Muscle of leg (tissue), 11 donors: ENCODE data around the gene NECAB2. TPM values are rescaled to one million over a fixed set of nuclear protein-coding genes. Genes with fewer than 3 reads are reported as not detected.

Experiments
- DNase-seq: peaks from one replicate; pipeline ENCODE4 v3.0.0; 2013
- H3K27ac ChIP-seq: one replicate; pipeline ENCODE4 v1.5.1; 2013; ENCODE audit warnings: mild to moderate bottlenecking, low read length, control low read depth
- H3K27me3 ChIP-seq: one replicate; pipeline ENCODE4 v1.6.1; 2013; ENCODE audit warnings: low read length; ENCODE audit not compliant: control insufficient read depth, insufficient read depth
- H3K36me3 ChIP-seq: one replicate; pipeline ENCODE4 v1.6.1; 2013; ENCODE audit warnings: low read length; ENCODE audit not compliant: control insufficient read depth, insufficient read depth
- H3K4me1 ChIP-seq: one replicate; pipeline ENCODE4 v1.6.1; 2013; ENCODE audit warnings: low read length; ENCODE audit not compliant: control insufficient read depth, insufficient read depth
- H3K4me3 ChIP-seq: one replicate; pipeline ENCODE4 v1.5.1; 2013; ENCODE audit warnings: low read length, control low read depth
- H3K9me3 ChIP-seq: replicated peaks from 2 replicates; pipeline ENCODE4 v1.6.1; 2013; ENCODE audit warnings: low read depth, low read length; ENCODE audit not compliant: control insufficient read depth
- WGBS: methylation state at CpG from one replicate; pipeline ENCODE4 v1.1.5; 2013; ENCODE audit warnings: missing lambda C conversion rate; ENCODE audit not compliant: insufficient coverage; 5-methylcytosine and 5-hydroxymethylcytosine counted together
- polyA plus RNA-seq, 8 donors: library from polyadenylated mRNA; unstranded; fragments of 120-200 nt; gene quantifications; one replicate each; pipeline versions ENCODE4 v1.2.1 to v1.2.3, GENCODE V29; 2013; ENCODE audit warnings: inconsistent platforms in 1 of 8, low replicate concordance in 1 of 8; ENCODE audit not compliant: insufficient read length in 8 of 8, insufficient read depth in 1 of 8
- total RNA-seq: library from RNA; stranded (reverse); fragments of 120-200 nt; gene quantifications from one replicate; pipeline ENCODE4 v1.2.4, GENCODE V29; 2013

Gene NECAB2
- total and polyA plus RNA-seq, 9 donors: 0.22 to 1.5 (median 0.84) TPM

DNA sequence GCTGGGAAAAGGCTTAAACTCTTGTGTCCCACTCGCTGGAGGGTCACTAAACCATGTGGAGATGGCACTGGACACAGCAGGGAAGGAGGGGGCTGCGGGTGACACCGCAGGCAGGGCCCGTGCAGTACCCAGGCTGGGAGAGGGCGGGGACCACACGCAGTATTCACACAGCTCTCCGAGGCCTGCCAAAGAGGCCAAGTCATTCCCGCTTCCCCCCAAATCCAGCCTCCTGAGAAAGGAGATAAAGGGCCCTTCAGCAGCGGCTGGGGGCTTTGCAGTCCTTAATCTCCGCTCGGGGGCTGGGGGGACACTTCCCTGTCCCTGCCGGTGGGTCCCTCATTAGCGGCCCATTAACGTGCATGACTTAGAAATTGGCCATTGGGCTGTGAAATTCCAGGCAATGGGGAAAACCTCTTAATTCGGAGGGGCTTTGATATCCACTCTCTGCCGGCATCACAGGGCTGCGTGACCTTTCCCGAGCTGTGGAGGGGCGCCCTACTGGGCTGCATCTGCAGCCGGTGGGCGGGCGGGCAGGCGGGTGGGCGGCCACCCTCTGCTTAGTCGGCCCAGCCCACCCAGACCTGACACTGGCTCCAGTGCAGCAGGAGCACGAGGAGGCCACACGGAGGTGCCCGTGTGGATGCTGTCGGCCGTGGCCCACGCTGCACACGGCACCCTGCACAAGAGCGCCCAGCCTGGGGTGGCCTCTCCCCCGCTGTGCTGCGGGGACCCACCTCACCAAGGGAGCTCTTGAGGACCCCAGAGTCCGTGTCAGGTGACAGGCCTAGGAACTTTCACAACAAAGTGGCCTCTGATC lies 77.2 kb downstream of the NECAB2 start:
- H3K4me3 ChIP-seq: no peak overlapping the region
- peaks cover 28% of the 10 kb centered on the region for H3K27me3 ChIP-seq
- no peak overlapping the region for H3K27ac ChIP-seq
- DNase-seq: no peak
- 39% methylated on average over 22 of the region's 36 CpGs for WGBS
- H3K4me1 ChIP-seq: peaks cover 13% of the 10 kb centered on the region
- H3K36me3 ChIP-seq: peaks cover 17% of the 10 kb centered on the region
- no peaks in the 10 kb centered on the region for H3K9me3 ChIP-seq

DNA sequence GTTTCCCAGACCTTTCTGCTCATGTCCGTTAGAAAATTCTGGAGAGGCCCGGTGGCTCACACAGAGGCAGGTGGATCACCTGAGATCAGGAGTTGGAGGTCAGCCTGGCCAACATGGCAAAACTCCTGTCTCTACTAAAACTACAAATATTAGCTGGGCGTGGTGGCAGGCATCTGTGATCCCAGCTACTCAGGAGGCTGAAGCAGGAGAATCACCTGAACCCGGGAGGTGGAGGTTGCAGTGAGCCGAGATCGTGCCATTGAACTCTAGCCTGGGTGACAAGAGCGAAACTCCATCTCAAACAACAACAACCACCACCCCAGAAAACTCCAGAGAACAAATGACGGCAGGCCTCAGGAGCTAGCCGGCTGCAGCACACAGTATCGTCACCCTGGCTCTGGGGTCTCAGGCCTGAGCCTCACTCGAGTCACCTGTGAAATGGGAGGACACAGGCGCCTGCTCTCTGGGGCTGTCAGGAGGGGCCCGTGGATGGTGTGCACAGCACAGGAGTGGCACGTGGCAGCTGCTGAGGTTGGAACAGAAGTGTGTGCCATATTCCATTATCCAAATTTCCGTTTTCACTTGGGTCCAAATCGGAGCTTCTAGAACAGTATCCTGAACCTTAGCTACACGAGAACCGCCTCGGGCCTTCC lies 77.9 kb downstream of the NECAB2 start:
- Histone ChIP-seq H3K27ac (no peak overlapping the region), H3K9me3 (no peaks in the 10 kb centered on the region), H3K36me3 (peaks cover 17% of the 10 kb centered on the region), H3K27me3 (peaks cover 28% of the 10 kb centered on the region), H3K4me3 (no peak overlapping the region), H3K4me1 (peaks cover 6% of the 10 kb centered on the region)
- DNase-seq: no peak
- WGBS: 87% methylated on average over 15 of the region's 19 CpGs

- H3K4me3 ChIP-seq: no peak overlapping the region
- no peak overlapping the region for H3K27ac ChIP-seq
- H3K9me3 ChIP-seq: no peaks in the 10 kb centered on the region
- H3K27me3 ChIP-seq: peaks cover 18% of the 10 kb centered on the region
- DNase-seq: no peak
- H3K36me3 ChIP-seq: peaks cover 18% of the 10 kb centered on the region
- no peaks in the 10 kb centered on the region for H3K4me1 ChIP-seq
- 88% methylated on average over 5 of the region's 6 CpGs for WGBS
Measured at GRCh38 chr16:84047206-84047605, 79.2 kb downstream of the NECAB2 start.

DNA sequence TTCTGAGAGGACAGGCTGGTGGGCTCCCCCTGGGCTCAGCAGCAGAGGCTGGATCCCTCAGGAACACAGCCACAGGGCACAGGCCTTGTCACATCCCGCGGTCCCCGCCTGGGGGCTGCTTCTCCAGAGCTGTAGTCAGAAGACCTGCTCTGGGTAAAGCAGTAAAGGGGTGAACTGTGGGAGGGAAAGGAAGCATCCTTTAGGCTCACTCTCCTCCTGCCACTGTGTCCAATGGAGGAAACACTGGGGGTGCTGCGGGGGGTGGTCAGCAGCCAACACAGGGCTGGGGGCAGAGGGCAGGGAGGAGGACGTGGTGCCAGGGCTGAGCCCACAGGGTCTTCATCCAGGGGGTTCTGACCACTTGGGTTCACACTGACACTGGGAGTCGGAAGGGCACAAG lies 79.6 kb downstream of the NECAB2 start:
- DNase-seq: no peak

GRCh38 chr16:84048270-84048669 lies 80.2 kb downstream of the NECAB2 start:
- no peaks in the 10 kb centered on the region for H3K9me3 ChIP-seq
- no peak overlapping the region for H3K4me3 ChIP-seq
- WGBS: 80% methylated on average over 5 of the region's 7 CpGs
- no peaks in the 10 kb centered on the region for H3K4me1 ChIP-seq
- DNase-seq: no peak
- peaks cover 27% of the 10 kb centered on the region for H3K36me3 ChIP-seq
- H3K27ac ChIP-seq: no peak overlapping the region
- H3K27me3 ChIP-seq: peaks cover 12% of the 10 kb centered on the region

More for the DNA sequence above, 79.6 kb downstream of the NECAB2 start:
- Histone ChIP-seq H3K27me3 (peaks cover 16% of the 10 kb centered on the region), H3K4me3 (no peak overlapping the region), H3K27ac (no peak overlapping the region), H3K36me3 (peaks cover 22% of the 10 kb centered on the region), H3K4me1 (no peaks in the 10 kb centered on the region), H3K9me3 (no peaks in the 10 kb centered on the region)
- 75% methylated on average over 1 of the region's 6 CpGs for WGBS

- no peak for DNase-seq
- no peak overlapping the region for H3K4me3 ChIP-seq
- H3K27me3 ChIP-seq: peaks cover 7% of the 10 kb centered on the region
- peaks cover 31% of the 10 kb centered on the region for H3K36me3 ChIP-seq
- H3K9me3 ChIP-seq: no peaks in the 10 kb centered on the region
- no peak overlapping the region for H3K27ac ChIP-seq
- 88% methylated on average over 12 of the region's 13 CpGs for WGBS
- H3K4me1 ChIP-seq: no peaks in the 10 kb centered on the region
Measured at GRCh38 chr16:84048871-84049270, 80.8 kb downstream of the NECAB2 start.

- H3K4me3 ChIP-seq: no peak overlapping the region
- 77% methylated on average over 13 of the region's 13 CpGs for WGBS
- no peaks in the 10 kb centered on the region for H3K4me1 ChIP-seq
- H3K27me3 ChIP-seq: peaks cover 5% of the 10 kb centered on the region
- DNase-seq: no peak
- peaks cover 37% of the 10 kb centered on the region for H3K36me3 ChIP-seq
- H3K27ac ChIP-seq: no peak overlapping the region
- H3K9me3 ChIP-seq: no peaks in the 10 kb centered on the region
Measured at GRCh38 chr16:84049403-84050060, 81.5 kb downstream of the NECAB2 start.

DNA sequence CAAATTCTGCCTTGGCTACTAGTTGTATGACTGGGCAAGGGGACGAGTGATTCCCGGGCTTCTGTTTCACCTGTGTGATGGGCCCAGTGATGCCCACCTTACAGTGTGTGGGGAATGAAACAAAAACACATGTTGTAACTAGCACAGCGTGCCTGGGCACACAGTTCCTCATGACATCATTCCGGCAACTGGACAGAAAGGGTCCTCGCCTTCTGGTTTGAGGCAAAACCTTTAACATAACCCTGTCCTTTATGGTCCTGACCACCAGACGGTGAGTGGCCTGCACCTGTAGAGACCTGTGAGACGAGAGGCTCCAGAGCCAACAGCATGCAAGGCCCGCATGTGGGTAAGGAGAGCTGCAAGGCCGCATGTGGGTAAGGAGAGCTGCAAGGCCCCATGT lies 82.3 kb downstream of the NECAB2 start:
- H3K36me3 ChIP-seq: peaks cover 45% of the 10 kb centered on the region
- DNase-seq: no peak
- H3K4me3 ChIP-seq: no peak overlapping the region
- H3K9me3 ChIP-seq: no peaks in the 10 kb centered on the region
- H3K27ac ChIP-seq: no peak overlapping the region
- no peaks in the 10 kb centered on the region for H3K4me1 ChIP-seq
- WGBS: 92% methylated on average over 8 of the region's 9 CpGs
- no peaks in the 10 kb centered on the region for H3K27me3 ChIP-seq

GRCh38 chr16:84052071-84052622 lies 84.1 kb downstream of the NECAB2 start:
- H3K9me3 ChIP-seq: no peaks in the 10 kb centered on the region
- no peaks in the 10 kb centered on the region for H3K4me1 ChIP-seq
- H3K4me3 ChIP-seq: no peak overlapping the region
- no peaks in the 10 kb centered on the region for H3K27me3 ChIP-seq
- H3K36me3 ChIP-seq: peaks cover 64% of the 10 kb centered on the region
- no peak for DNase-seq
- no peak overlapping the region for H3K27ac ChIP-seq
- WGBS: 90% methylated on average over 24 of the region's 27 CpGs
